ENCODE data around the gene MCCC1. TPM values are rescaled to one million over a fixed set of nuclear protein-coding genes. Genes with fewer than 3 reads are reported as not detected.

Gene MCCC1
- total RNA-seq, 4 donors from 2014 or later, result 20.5 to 40.3 (median 35.0) TPM

Other genes with a start within 250 kb of the MCCC1 start
- 10 to 100 TPM; 13.1 to 70.4 (median 33.3) TPM for gene DCUN1D1, start 119.0 kb downstream of the MCCC1 start, total RNA-seq
- under 1 TPM in 1 of 4 donors, not detected in 3; 0.28 TPM for gene LAMP3, start 63.2 kb upstream of the MCCC1 start, total RNA-seq
- 10 to 100 TPM in 1 of 4 donors, 1 to 10 TPM in 3; 3.6 to 23.1 (median 9.3) TPM for gene B3GNT5, start 153.8 kb upstream of the MCCC1 start, total RNA-seq